Glutamatergic neuron (in vitro differentiated cells): Measurements from ENCODE around the gene SEC24C. TPM values are rescaled to one million over a fixed set of nuclear protein-coding genes. Genes with fewer than 3 reads are reported as not detected.
"Not testable (repeated sequence)": the region's sequence is repeated elsewhere in the genome, so short reads cannot be mapped to it uniquely, and the experiment has no call there.

Experiments
- DNase-seq: peaks from one replicate; pipeline ENCODE4 v3.0.0; 2022
- H3K27ac Mint-ChIP-seq: one replicate; pipeline ENCODE4 v1.8.0; 2020; ENCODE audit warnings: mild to moderate bottlenecking, mixed read lengths, inconsistent platforms; ENCODE audit not compliant: unreplicated experiment
- H3K27me3 Mint-ChIP-seq: one replicate; pipeline ENCODE4 v1.8.0; 2020; ENCODE audit warnings: mild to moderate bottlenecking, moderate library complexity, mixed read lengths, inconsistent platforms; ENCODE audit not compliant: unreplicated experiment
- H3K36me3 Mint-ChIP-seq: one replicate; pipeline ENCODE4 v1.8.0; 2020; ENCODE audit warnings: mild to moderate bottlenecking, mixed read lengths, inconsistent platforms; ENCODE audit not compliant: unreplicated experiment
- H3K4me1 Mint-ChIP-seq: one replicate; pipeline ENCODE4 v1.8.0; 2020; ENCODE audit warnings: mild to moderate bottlenecking, low read depth, mixed read lengths, inconsistent platforms; ENCODE audit not compliant: unreplicated experiment
- H3K4me3 Mint-ChIP-seq: one replicate; pipeline ENCODE4 v1.8.0; 2020; ENCODE audit warnings: mild to moderate bottlenecking, mixed read lengths, inconsistent platforms; ENCODE audit not compliant: unreplicated experiment
- H3K9me3 Mint-ChIP-seq: one replicate; pipeline ENCODE4 v1.8.0; 2020; ENCODE audit warnings: mild to moderate bottlenecking, moderate library complexity, mixed read lengths, inconsistent platforms; ENCODE audit not compliant: unreplicated experiment
- CTCF ChIP-seq: fragments of 200-600 bp; sonication (generic); IDR thresholded peaks from one replicate; pipeline ENCODE4 v1.5.0; 2021; ENCODE audit not compliant: partially characterized antibody, unreplicated experiment
- total RNA-seq: library from RNA; stranded (reverse); fragmentation: NEBNext Ultra II Directional; extraction: Animal tissue kit (Norgen Biotek cat#: 25700); gene quantifications from one replicate; pipeline ENCODE4 v1.2.1, GENCODE V29; 2021; ENCODE audit not compliant: unreplicated experiment

SEC24C gene
- total RNA-seq, 1 donor from 2014 or later, result 91.1 TPM

GRCh38 chr10:73713912-73714311 lies 30.3 kb upstream of the SEC24C start:
- H3K27ac Mint-ChIP-seq, result peak overlapping the region; percentile 97

GRCh38 chr10:73714483-73714882 lies 29.7 kb upstream of the SEC24C start:
- DNase-seq, H3K4me3 Mint-ChIP-seq, H3K36me3 Mint-ChIP-seq, H3K4me1 Mint-ChIP-seq, H3K27me3 Mint-ChIP-seq, H3K9me3 Mint-ChIP-seq: not testable (repeated sequence)
- H3K27ac Mint-ChIP-seq, result peak overlapping the region; percentile 97

More at GRCh38 chr10:73713912-73714311, 30.3 kb upstream of the SEC24C start:
- not testable (repeated sequence) for H3K36me3 Mint-ChIP-seq, H3K4me1 Mint-ChIP-seq, H3K9me3 Mint-ChIP-seq, H3K27me3 Mint-ChIP-seq, DNase-seq, H3K4me3 Mint-ChIP-seq

GRCh38 chr10:73715179-73716156 lies 28.7 kb upstream of the SEC24C start:
- H3K4me1 Mint-ChIP-seq, H3K36me3 Mint-ChIP-seq, H3K9me3 Mint-ChIP-seq, H3K27me3 Mint-ChIP-seq: not testable (repeated sequence)
- peak; percentile 40 for DNase-seq
- peak overlapping the region; percentile 61 for H3K4me3 Mint-ChIP-seq
- H3K27ac Mint-ChIP-seq, result peak overlapping the region; percentile 97

GRCh38 chr10:73716251-73716650 lies 27.9 kb upstream of the SEC24C start:
- peak overlapping the region; percentile 72 for H3K27ac Mint-ChIP-seq
- DNase-seq, result no peak
- H3K4me1 Mint-ChIP-seq, result peaks cover 7% of the 10 kb centered on the region
- H3K27me3 Mint-ChIP-seq, result no peaks in the 10 kb centered on the region
- TF ChIP-seq CTCF, result no peak
- no peaks in the 10 kb centered on the region for H3K9me3 Mint-ChIP-seq
- no peaks in the 10 kb centered on the region for H3K36me3 Mint-ChIP-seq
- no peak overlapping the region for H3K4me3 Mint-ChIP-seq

- H3K4me1 Mint-ChIP-seq, result peaks cover 7% of the 10 kb centered on the region
- H3K27ac Mint-ChIP-seq, result peak overlapping the region; percentile 30
- H3K4me3 Mint-ChIP-seq, result no peak overlapping the region
- H3K27me3 Mint-ChIP-seq, result no peaks in the 10 kb centered on the region
- H3K9me3 Mint-ChIP-seq, result no peaks in the 10 kb centered on the region
- TF ChIP-seq CTCF, result no peak
- no peaks in the 10 kb centered on the region for H3K36me3 Mint-ChIP-seq
- no peak for DNase-seq
Measured at GRCh38 chr10:73717556-73717955, 26.6 kb upstream of the SEC24C start.

GRCh38 chr10:73720561-73720960 lies 23.6 kb upstream of the SEC24C start:
- not testable (repeated sequence) for H3K9me3 Mint-ChIP-seq, H3K27ac Mint-ChIP-seq, H3K4me3 Mint-ChIP-seq, DNase-seq, H3K4me1 Mint-ChIP-seq, H3K36me3 Mint-ChIP-seq, H3K27me3 Mint-ChIP-seq

GRCh38 chr10:73723516-73723915 lies 20.7 kb upstream of the SEC24C start:
- no peaks in the 10 kb centered on the region for H3K36me3 Mint-ChIP-seq

GRCh38 chr10:73729781-73730152 lies 14.4 kb upstream of the SEC24C start:
- H3K4me3 Mint-ChIP-seq, result peak overlapping the region; percentile 99
- not testable (repeated sequence) for H3K4me1 Mint-ChIP-seq, DNase-seq, H3K36me3 Mint-ChIP-seq, H3K27me3 Mint-ChIP-seq
- H3K9me3 Mint-ChIP-seq, result peaks cover 11% of the 10 kb centered on the region
- H3K27ac Mint-ChIP-seq, result peak overlapping the region; percentile 99

More at GRCh38 chr10:73723516-73723915, 20.7 kb upstream of the SEC24C start:
- DNase-seq, result no peak
- Mint-ChIP-seq H3K9me3 (no peaks in the 10 kb centered on the region), H3K4me1 (no peaks in the 10 kb centered on the region), H3K4me3 (no peak overlapping the region), H3K27ac (no peak overlapping the region), H3K27me3 (no peaks in the 10 kb centered on the region)
- TF ChIP-seq CTCF, result no peak
